Mesenchymal stem cell (in vitro differentiated cells and primary cell): ENCODE data around the gene DAB1.

Source experiments
- DNase-seq: peaks from one replicate; pipeline ENCODE4 v3.0.0-alpha.2; 2013
- H2AFZ ChIP-seq: one replicate; pipeline ENCODE4 v1.6.1; 2013; ENCODE audit warnings: low read depth, mild to moderate bottlenecking, control low read depth, inconsistent platforms, low read length, moderate library complexity
- H2AK5ac ChIP-seq: 2 replicates; pipeline ENCODE4 v1.6.1; 2013; ENCODE audit warnings: low read length, moderate library complexity, mild to moderate bottlenecking, inconsistent platforms; ENCODE audit not compliant: severe bottlenecking
- H2BK120ac ChIP-seq: one replicate; pipeline ENCODE4 v1.6.1; 2013; ENCODE audit warnings: low read depth, mild to moderate bottlenecking, inconsistent platforms, low read length, moderate library complexity
- H2BK12ac ChIP-seq, 2 experiments: one replicate each; pipeline ENCODE4 v1.6.1; 2013; ENCODE audit warnings: inconsistent platforms in 2 of 2, low read length in 2 of 2, mild to moderate bottlenecking in 2 of 2, moderate library complexity in 2 of 2, control low read depth in 1 of 2
- H2BK15ac ChIP-seq: one replicate; pipeline ENCODE4 v1.6.1; 2013; ENCODE audit warnings: mild to moderate bottlenecking, low read depth, inconsistent platforms; ENCODE audit not compliant: poor library complexity, severe bottlenecking
- H2BK5ac ChIP-seq: 2 replicates; pipeline ENCODE4 v1.6.1; 2013; ENCODE audit warnings: low read depth, mild to moderate bottlenecking, low read length, control low read depth, inconsistent platforms; ENCODE audit not compliant: poor library complexity, severe bottlenecking
- H3K14ac ChIP-seq, 2 experiments: one replicate each; pipeline ENCODE4 v1.6.1; 2013; ENCODE audit warnings: inconsistent platforms in 2 of 2, low read length in 2 of 2, control low read depth in 1 of 2, mild to moderate bottlenecking in 1 of 2, moderate library complexity in 1 of 2
- H3K18ac ChIP-seq, 2 experiments: one replicate each; pipeline ENCODE4 v1.6.1; 2013; ENCODE audit warnings: inconsistent platforms in 2 of 2, low read length in 2 of 2, control low read depth in 1 of 2, low read depth in 1 of 2, mild to moderate bottlenecking in 1 of 2
- H3K23ac ChIP-seq, 2 experiments: one replicate each; pipeline ENCODE4 v1.6.1; 2013; ENCODE audit warnings: inconsistent platforms in 2 of 2, low read length in 2 of 2, mild to moderate bottlenecking in 2 of 2, moderate library complexity in 2 of 2, control low read depth in 1 of 2
- H3K27ac ChIP-seq: 2 replicates; pipeline ENCODE4 v1.5.1; 2013; ENCODE audit warnings: mild to moderate bottlenecking, moderate library complexity, low read length, control low read depth, inconsistent platforms; ENCODE audit not compliant: poor library complexity, severe bottlenecking
- H3K27me3 ChIP-seq, 2 experiments: 2 replicates each; pipeline versions ENCODE4 v1.6.1 to v1.7.0; 2013; ENCODE audit warnings: low read length in 2 of 2, mild to moderate bottlenecking in 2 of 2, moderate library complexity in 2 of 2, control low read depth in 1 of 2, inconsistent platforms in 1 of 2; ENCODE audit not compliant: control insufficient read depth in 1 of 2, insufficient read depth in 1 of 2
- H3K36me3 ChIP-seq, 2 experiments: 2 replicates each; pipeline versions ENCODE4 v1.6.1 to v1.7.0; 2013; ENCODE audit warnings: low read length in 2 of 2, control low read depth in 1 of 2, inconsistent platforms in 1 of 2, low read depth in 1 of 2, mild to moderate bottlenecking in 1 of 2; ENCODE audit not compliant: insufficient read depth in 2 of 2, control insufficient read depth in 1 of 2
- H3K4ac ChIP-seq, 2 experiments: one replicate each; pipeline ENCODE4 v1.6.1; 2013; ENCODE audit warnings: inconsistent platforms in 2 of 2, low read length in 2 of 2, mild to moderate bottlenecking in 2 of 2, moderate library complexity in 2 of 2, control low read depth in 1 of 2, low read depth in 1 of 2
- H3K4me1 ChIP-seq: 2 replicates; pipeline ENCODE4 v1.6.1; 2013; ENCODE audit warnings: low read depth, low read length, control low read depth; ENCODE audit not compliant: control insufficient read depth, insufficient read depth
- H3K4me2 ChIP-seq: 2 replicates; pipeline ENCODE4 v1.6.1; 2013; ENCODE audit warnings: low read length, mild to moderate bottlenecking, inconsistent platforms; ENCODE audit not compliant: poor library complexity, severe bottlenecking
- H3K4me3 ChIP-seq, 2 experiments: 2 replicates each; pipeline versions ENCODE4 v1.5.1 to v1.7.0; 2013; ENCODE audit warnings: low read length in 2 of 2, mild to moderate bottlenecking in 2 of 2, control low read depth in 1 of 2, low read depth in 1 of 2; ENCODE audit not compliant: insufficient read depth in 1 of 2
- H3K79me1 ChIP-seq: replicated peaks from 2 replicates; pipeline ENCODE4 v1.6.1; 2013; ENCODE audit warnings: mild to moderate bottlenecking, control low read depth, low read length, inconsistent platforms; ENCODE audit not compliant: poor library complexity, severe bottlenecking
- H3K9ac ChIP-seq: 2 replicates; pipeline ENCODE4 v1.7.0; 2013; ENCODE audit warnings: mild to moderate bottlenecking, low read length, moderate library complexity
- H3K9me3 ChIP-seq: 2 replicates; pipeline ENCODE4 v1.7.0; 2013; ENCODE audit warnings: mild to moderate bottlenecking, low read length; ENCODE audit not compliant: control insufficient read depth
- H4K8ac ChIP-seq: one replicate; pipeline ENCODE4 v1.6.1; 2013; ENCODE audit warnings: inconsistent platforms, mild to moderate bottlenecking, low read length, moderate library complexity
- H4K91ac ChIP-seq: one replicate; pipeline ENCODE4 v1.6.1; 2013; ENCODE audit warnings: mild to moderate bottlenecking, low read length, inconsistent platforms
- WGBS: methylation state at CpG from one replicate; pipeline ENCODE4 v1.1.7; 2013; ENCODE audit warnings: mixed read lengths; 5-methylcytosine and 5-hydroxymethylcytosine counted together

DAB1 gene

GRCh38 chr1:57361516-57361915 lies 62.3 kb downstream of the DAB1 start:
- no peaks in the 10 kb centered on the region for H3K9me3 ChIP-seq
- no peaks in the 10 kb centered on the region for H3K27me3 ChIP-seq
- no peak overlapping the region for H2BK5ac ChIP-seq
- no peak overlapping the region for H3K4me2 ChIP-seq
- no peak overlapping the region for H3K27ac ChIP-seq
- no peak overlapping the region for H3K4ac ChIP-seq
- H3K18ac ChIP-seq: no peak overlapping the region
- no peak overlapping the region for H3K23ac ChIP-seq
- no CpG with 5 or more reads among the region's 2 CpGs for WGBS
- no peak overlapping the region for H4K8ac ChIP-seq
- H2AFZ ChIP-seq: no peak overlapping the region
- H3K9ac ChIP-seq: no peak overlapping the region
- H3K79me1 ChIP-seq: no peaks in the 10 kb centered on the region
- no peak overlapping the region for H2AK5ac ChIP-seq
- H2BK12ac ChIP-seq: no peak overlapping the region
- DNase-seq: no peak
- no peak overlapping the region for H3K14ac ChIP-seq
- H3K4me3 ChIP-seq: no peak overlapping the region
- H4K91ac ChIP-seq: no peak overlapping the region
- no peak overlapping the region for H2BK15ac ChIP-seq
- H3K4me1 ChIP-seq: no peaks in the 10 kb centered on the region
- H2BK120ac ChIP-seq: no peak overlapping the region
- H3K36me3 ChIP-seq: no peaks in the 10 kb centered on the region

GRCh38 chr1:57360846-57361407 lies 62.9 kb downstream of the DAB1 start:
- Histone ChIP-seq H2AFZ (no peak overlapping the region), H3K79me1 (no peaks in the 10 kb centered on the region), H4K8ac (no peak overlapping the region), H2BK12ac (no peak overlapping the region), H2BK5ac (no peak overlapping the region), H2BK15ac (no peak overlapping the region), H3K4me1 (no peaks in the 10 kb centered on the region), H3K4me3 (no peak overlapping the region), H3K18ac (no peak overlapping the region), H3K27me3 (no peaks in the 10 kb centered on the region), H3K9ac (no peak overlapping the region), H3K36me3 (no peaks in the 10 kb centered on the region), H2AK5ac (no peak overlapping the region), H3K4me2 (no peak overlapping the region), H3K27ac (no peak overlapping the region), H3K9me3 (no peaks in the 10 kb centered on the region), H3K14ac (no peak overlapping the region), H3K4ac (no peak overlapping the region), H3K23ac (no peak overlapping the region), H2BK120ac (no peak overlapping the region), H4K91ac (no peak overlapping the region)
- DNase-seq: no peak
- WGBS: 86% methylated on average over 3 of the region's 4 CpGs

- Histone ChIP-seq H4K91ac (no peak overlapping the region), H3K27me3 (no peaks in the 10 kb centered on the region), H2BK5ac (no peak overlapping the region), H3K23ac (no peak overlapping the region), H2BK15ac (no peak overlapping the region), H3K4me3 (no peak overlapping the region), H3K14ac (no peak overlapping the region), H2AFZ (no peak overlapping the region), H2AK5ac (no peak overlapping the region), H2BK12ac (no peak overlapping the region), H3K18ac (no peak overlapping the region), H3K27ac (no peak overlapping the region), H3K4me2 (no peak overlapping the region), H3K36me3 (no peaks in the 10 kb centered on the region), H3K79me1 (no peaks in the 10 kb centered on the region), H2BK120ac (no peak overlapping the region), H4K8ac (no peak overlapping the region), H3K4ac (no peak overlapping the region), H3K9ac (no peak overlapping the region), H3K9me3 (no peaks in the 10 kb centered on the region), H3K4me1 (no peaks in the 10 kb centered on the region)
- DNase-seq: no peak
- WGBS: 43% methylated on average over 3 of the region's 3 CpGs
Measured at GRCh38 chr1:57357462-57357861, 66.4 kb downstream of the DAB1 start.

- H3K9ac ChIP-seq: no peak overlapping the region
- H3K27me3 ChIP-seq: no peaks in the 10 kb centered on the region
- no peak overlapping the region for H3K4me3 ChIP-seq
- H3K18ac ChIP-seq: no peak overlapping the region
- no peak overlapping the region for H2BK15ac ChIP-seq
- H2BK12ac ChIP-seq: no peak overlapping the region
- H4K8ac ChIP-seq: no peak overlapping the region
- H3K23ac ChIP-seq: no peak overlapping the region
- 77% methylated on average over 3 of the region's 4 CpGs for WGBS
- H3K4me1 ChIP-seq: no peaks in the 10 kb centered on the region
- H2BK5ac ChIP-seq: no peak overlapping the region
- no peak overlapping the region for H3K14ac ChIP-seq
- H3K36me3 ChIP-seq: no peaks in the 10 kb centered on the region
- no peak overlapping the region for H4K91ac ChIP-seq
- no peak for DNase-seq
- no peak overlapping the region for H2AK5ac ChIP-seq
- no peak overlapping the region for H3K4me2 ChIP-seq
- H3K79me1 ChIP-seq: no peaks in the 10 kb centered on the region
- H3K9me3 ChIP-seq: no peaks in the 10 kb centered on the region
- H3K4ac ChIP-seq: no peak overlapping the region
- H2BK120ac ChIP-seq: no peak overlapping the region
- H3K27ac ChIP-seq: no peak overlapping the region
- H2AFZ ChIP-seq: no peak overlapping the region
Measured at GRCh38 chr1:57353654-57354053, 70.2 kb downstream of the DAB1 start.
